ENCODE data around the gene BARD1. TPM values are rescaled to one million over a fixed set of nuclear protein-coding genes. Genes with fewer than 3 reads are reported as not detected.
A peak's percentile ranks its signal among the peaks of the same experiment; 100 is the strongest.

BARD1 gene
- total and polyA plus RNA-seq, 2 of the 13 experiments (the other 11 are each of a cell fraction or from before 2014, with no cell fraction given), result 5.3 to 30.4 TPM

DNA sequence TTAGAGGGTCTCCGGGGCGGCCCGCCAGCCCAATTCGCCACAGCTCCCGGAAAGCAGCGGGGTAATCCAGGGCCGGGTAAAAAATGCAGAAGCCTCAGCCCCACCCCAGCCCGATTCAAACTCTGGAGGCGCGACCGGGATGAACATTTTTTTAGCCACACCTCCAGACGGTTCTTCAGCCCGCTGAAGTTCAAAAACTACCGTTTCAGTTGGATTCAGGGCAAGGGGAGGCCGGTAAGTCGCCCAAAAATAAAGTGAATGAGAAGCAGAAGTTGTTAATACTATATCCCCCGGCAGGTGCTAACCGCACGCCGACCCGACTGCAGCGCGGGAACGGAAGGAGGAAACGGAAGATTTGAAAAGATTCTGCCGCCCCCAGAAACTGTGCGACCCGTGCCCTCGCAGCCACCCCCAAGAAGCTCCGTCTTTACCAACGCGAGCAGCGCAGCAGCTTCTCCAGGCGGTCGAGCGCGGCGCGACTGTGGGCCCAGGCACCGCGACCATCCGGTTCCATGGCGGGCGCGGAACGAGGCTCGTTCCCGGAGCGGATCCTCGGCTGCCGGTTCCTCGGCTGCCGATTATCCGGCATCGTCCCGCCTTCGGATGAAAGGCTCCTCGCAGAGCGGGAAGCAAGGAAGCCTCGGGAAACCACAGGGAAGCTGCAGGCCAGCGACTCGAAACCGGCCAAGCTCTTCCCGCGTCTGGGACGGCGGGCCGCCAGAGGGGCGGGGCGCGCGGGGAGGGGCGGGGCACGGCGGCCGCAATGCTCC lies at the start of gene BARD1 (continued):
- TF ChIP-seq, protein P1, sequence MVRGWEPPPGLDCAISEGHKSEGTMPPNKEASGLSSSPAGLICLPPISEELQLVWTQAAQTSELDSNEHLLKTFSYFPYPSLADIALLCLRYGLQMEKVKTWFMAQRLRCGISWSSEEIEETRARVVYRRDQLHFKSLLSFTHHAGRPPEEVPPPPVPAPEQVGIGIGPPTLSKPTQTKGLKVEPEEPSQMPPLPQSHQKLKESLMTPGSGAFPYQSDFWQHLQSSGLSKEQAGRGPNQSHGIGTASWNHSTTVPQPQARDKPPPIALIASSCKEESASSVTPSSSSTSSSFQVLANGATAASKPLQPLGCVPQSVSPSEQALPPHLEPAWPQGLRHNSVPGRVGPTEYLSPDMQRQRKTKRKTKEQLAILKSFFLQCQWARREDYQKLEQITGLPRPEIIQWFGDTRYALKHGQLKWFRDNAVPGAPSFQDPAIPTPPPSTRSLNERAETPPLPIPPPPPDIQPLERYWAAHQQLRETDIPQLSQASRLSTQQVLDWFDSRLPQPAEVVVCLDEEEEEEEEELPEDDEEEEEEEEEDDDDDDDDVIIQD (CRISPR knock-in tag; IDR thresholded peaks at IDR 0.05; ENCODE audit: low read depth), result no peak
- TF ChIP-seq BORCS8-MEF2B (CRISPR knock-in tag; IDR thresholded peaks at IDR 0.05), result peak; percentile 78
- TF ChIP-seq KMT2B (CRISPR knock-in tag; IDR thresholded peaks at IDR 0.05), result peak; percentile 51
- TF ChIP-seq CENPT (CRISPR knock-in tag; IDR thresholded peaks at IDR 0.05; ENCODE audit: low read depth), result peak; percentile 85; the same call in 1 of the 2 replicates
- no peak for TF ChIP-seq SYNCRIP (IDR thresholded peaks at IDR 0.05; ENCODE audit: insufficient read depth, low read depth, low read length)
- TF ChIP-seq HES4 (CRISPR knock-in tag; IDR thresholded peaks at IDR 0.05; ENCODE audit: borderline replicate concordance), result no peak; the same call in 1 of the 2 replicates
- no peak; the same call in 1 of the 2 replicates for TF ChIP-seq GATAD1 (CRISPR knock-in tag; IDR thresholded peaks at IDR 0.05)
- TF ChIP-seq ZNF468 (CRISPR knock-in tag; IDR thresholded peaks at IDR 0.05), result 0 out of 2 replicates have a peak, but pooled peaks have one; percentile 28
- no peak for TF ChIP-seq PRMT3 (CRISPR knock-in tag; IDR thresholded peaks at IDR 0.05; ENCODE audit: borderline replicate concordance, low read depth)
- peak; percentile 43; the same call in 1 of the 2 replicates for TF ChIP-seq ZNF768 (CRISPR knock-in tag; IDR thresholded peaks at IDR 0.05)
- TF ChIP-seq ARNTL (CRISPR knock-in tag; IDR thresholded peaks at IDR 0.05), result 0 out of 2 replicates have a peak, but pooled peaks have one; percentile 35
- TF ChIP-seq ZSCAN22 (CRISPR knock-in tag; IDR thresholded peaks at IDR 0.05), result no peak
- TF ChIP-seq MYC (CRISPR knock-in tag; IDR thresholded peaks at IDR 0.05; ENCODE audit: borderline replicate concordance), result no peak
- peak; percentile 39; the same call in 1 of the 2 replicates for TF ChIP-seq DR1 (CRISPR knock-in tag; IDR thresholded peaks at IDR 0.05)
- no peak for TF ChIP-seq SOX6 (IDR thresholded peaks at IDR 0.05)
- TF ChIP-seq SOX6 (CRISPR knock-in tag; IDR thresholded peaks at IDR 0.05), result no peak
- TF ChIP-seq ZNF260 (CRISPR knock-in tag; IDR thresholded peaks at IDR 0.05; ENCODE audit: borderline replicate concordance, low read depth), result peak; percentile 88; the same call in 1 of the 2 replicates
- peak; percentile 43; the same call in 1 of the 2 replicates for TF ChIP-seq SRY (CRISPR knock-in tag; IDR thresholded peaks at IDR 0.05)
- TF ChIP-seq NRL (CRISPR knock-in tag; IDR thresholded peaks at IDR 0.05; ENCODE audit: borderline replicate concordance), result peak; percentile 86; the same call in 1 of the 2 replicates
- TF ChIP-seq, protein P2, sequence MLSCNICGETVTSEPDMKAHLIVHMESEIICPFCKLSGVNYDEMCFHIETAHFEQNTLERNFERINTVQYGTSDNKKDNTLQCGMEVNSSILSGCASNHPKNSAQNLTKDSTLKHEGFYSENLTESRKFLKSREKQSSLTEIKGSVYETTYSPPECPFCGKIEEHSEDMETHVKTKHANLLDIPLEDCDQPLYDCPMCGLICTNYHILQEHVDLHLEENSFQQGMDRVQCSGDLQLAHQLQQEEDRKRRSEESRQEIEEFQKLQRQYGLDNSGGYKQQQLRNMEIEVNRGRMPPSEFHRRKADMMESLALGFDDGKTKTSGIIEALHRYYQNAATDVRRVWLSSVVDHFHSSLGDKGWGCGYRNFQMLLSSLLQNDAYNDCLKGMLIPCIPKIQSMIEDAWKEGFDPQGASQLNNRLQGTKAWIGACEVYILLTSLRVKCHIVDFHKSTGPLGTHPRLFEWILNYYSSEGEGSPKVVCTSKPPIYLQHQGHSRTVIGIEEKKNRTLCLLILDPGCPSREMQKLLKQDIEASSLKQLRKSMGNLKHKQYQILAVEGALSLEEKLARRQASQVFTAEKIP (CRISPR knock-in tag; IDR thresholded peaks at IDR 0.05; ENCODE audit: borderline replicate concordance), result no peak
- no peak for TF ChIP-seq PRPF4 (IDR thresholded peaks at IDR 0.05; ENCODE audit: low read depth, low read length, poor library complexity, severe bottlenecking)
- peak; percentile 85 for TF ChIP-seq ZFX (CRISPR knock-in tag; IDR thresholded peaks at IDR 0.05; ENCODE audit: low read depth)
- TF ChIP-seq HDAC1 (CRISPR knock-in tag; IDR thresholded peaks at IDR 0.05), result peak; percentile 79
- peak; percentile 81 for TF ChIP-seq ZNF792 (CRISPR knock-in tag; IDR thresholded peaks at IDR 0.05)
- TF ChIP-seq NFYB (CRISPR knock-in tag; IDR thresholded peaks at IDR 0.05), result no peak
- TF ChIP-seq ZNF12 (CRISPR knock-in tag; IDR thresholded peaks at IDR 0.05), result peak; percentile 5; the same call in 1 of the 2 replicates
- no peak for TF ChIP-seq GTF3A (CRISPR knock-in tag; conservative IDR thresholded peaks at IDR 0.05)
